ENCODE measurements around the gene BMERB1. TPM values are rescaled to one million over a fixed set of nuclear protein-coding genes. Genes with fewer than 3 reads are reported as not detected.
"Not testable (repeated sequence)": the region's sequence is repeated elsewhere in the genome, so short reads cannot be mapped to it uniquely, and the experiment has no call there.

The BMERB1 gene
- total RNA-seq, 1 donor from 2014 or later: 75.3 TPM

GRCh38 chr16:15564604-15565339 is 130.4 kb downstream of the BMERB1 start:
- no peaks in the 10 kb centered on the region for H3K27me3 ChIP-seq (ENCODE audit: low read depth)
- intact Hi-C loops (cut with micrococcal nuclease): no loop called here
- H3K4me1 ChIP-seq: peaks cover 29% of the 10 kb centered on the region
- DNase-seq: no peak
- H3K36me3 ChIP-seq: peaks cover 9% of the 10 kb centered on the region
- no peaks in the 10 kb centered on the region for H3K9me3 ChIP-seq (replicated peaks)
- H3K4me3 ChIP-seq: no peak overlapping the region
- no peak overlapping the region for H3K27ac ChIP-seq (replicated peaks)
- no peak for TF ChIP-seq CTCF (IDR thresholded peaks at IDR 0.05; ENCODE audit: borderline replicate concordance)

DNA sequence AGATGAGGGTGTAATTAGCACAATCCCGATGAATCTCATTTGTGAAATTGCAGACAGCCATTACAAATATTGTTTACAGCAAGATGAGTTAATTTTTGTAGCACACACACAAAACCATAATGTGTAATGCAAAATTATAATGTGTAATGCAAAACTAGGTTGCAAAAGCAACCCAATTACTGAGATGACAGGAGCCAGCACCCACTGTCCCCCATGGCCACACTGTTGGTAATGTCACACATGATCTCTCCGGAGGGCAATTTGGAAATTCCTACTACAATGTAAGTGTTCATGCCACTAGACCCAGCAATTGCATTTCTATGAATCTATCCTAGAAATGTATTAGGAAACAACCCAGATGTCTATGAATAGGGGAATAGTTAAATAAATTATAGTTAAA is 131.7 kb downstream of the BMERB1 start:
- DNase-seq: no peak
- H3K36me3 ChIP-seq: peaks cover 9% of the 10 kb centered on the region
- H3K4me1 ChIP-seq: peaks cover 29% of the 10 kb centered on the region
- TF ChIP-seq CTCF (IDR thresholded peaks at IDR 0.05; ENCODE audit: borderline replicate concordance): no peak
- H3K4me3 ChIP-seq: no peak overlapping the region
- no peak overlapping the region for H3K27ac ChIP-seq (replicated peaks)
- no peaks in the 10 kb centered on the region for H3K27me3 ChIP-seq (ENCODE audit: low read depth)
- no peaks in the 10 kb centered on the region for H3K9me3 ChIP-seq (replicated peaks)
- intact Hi-C loops (cut with micrococcal nuclease): no loop called here

GRCh38 chr16:15567823-15568222 is 133.4 kb downstream of the BMERB1 start:
- H3K4me3 ChIP-seq: no peak overlapping the region
- H3K27ac ChIP-seq (replicated peaks): no peak overlapping the region
- DNase-seq: no peak
- H3K36me3 ChIP-seq: peaks cover 9% of the 10 kb centered on the region
- H3K27me3 ChIP-seq (ENCODE audit: low read depth): no peaks in the 10 kb centered on the region
- H3K9me3 ChIP-seq (replicated peaks): no peaks in the 10 kb centered on the region
- TF ChIP-seq CTCF (IDR thresholded peaks at IDR 0.05; ENCODE audit: borderline replicate concordance): no peak
- peaks cover 25% of the 10 kb centered on the region for H3K4me1 ChIP-seq
- intact Hi-C loops (cut with micrococcal nuclease): no loop called here

- H3K4me1 ChIP-seq; H3K4me3 ChIP-seq; H3K27me3 ChIP-seq (ENCODE audit: low read depth); H3K9me3 ChIP-seq (replicated peaks); H3K36me3 ChIP-seq; intact Hi-C loops (cut with micrococcal nuclease); DNase-seq; H3K27ac ChIP-seq (replicated peaks): not testable (repeated sequence)
Measured at GRCh38 chr16:15570666-15571065, 136.3 kb downstream of the BMERB1 start.

DNA sequence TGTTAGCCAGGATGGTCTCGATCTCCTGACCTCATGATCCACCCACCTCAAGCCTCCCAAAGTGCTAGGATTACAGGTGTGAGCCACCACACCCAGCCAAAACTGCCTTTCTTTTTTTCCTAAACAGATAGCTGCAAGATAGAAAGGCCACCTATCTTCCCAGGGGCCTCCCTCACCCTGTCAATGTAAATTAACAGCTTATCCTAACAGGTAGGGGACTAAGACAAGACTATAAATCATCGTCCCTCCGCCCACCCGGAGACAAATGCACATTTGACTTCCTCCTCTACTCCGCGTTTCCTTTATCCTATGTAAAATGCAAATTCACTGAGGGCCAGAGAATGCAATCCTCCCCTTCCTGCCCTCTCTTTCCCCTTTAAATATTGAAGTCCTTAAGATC is 137.2 kb downstream of the BMERB1 start:
- Histone ChIP-seq H3K4me1 (peaks cover 7% of the 10 kb centered on the region), H3K27ac (replicated peaks) (no peak overlapping the region), H3K4me3 (no peak overlapping the region), H3K27me3 (ENCODE audit: low read depth) (no peaks in the 10 kb centered on the region), H3K9me3 (replicated peaks) (no peaks in the 10 kb centered on the region), H3K36me3 (peaks cover 9% of the 10 kb centered on the region)
- DNase-seq: no peak
- intact Hi-C loops (cut with micrococcal nuclease): no loop called here
- no peak for TF ChIP-seq CTCF (IDR thresholded peaks at IDR 0.05; ENCODE audit: borderline replicate concordance)

DNA sequence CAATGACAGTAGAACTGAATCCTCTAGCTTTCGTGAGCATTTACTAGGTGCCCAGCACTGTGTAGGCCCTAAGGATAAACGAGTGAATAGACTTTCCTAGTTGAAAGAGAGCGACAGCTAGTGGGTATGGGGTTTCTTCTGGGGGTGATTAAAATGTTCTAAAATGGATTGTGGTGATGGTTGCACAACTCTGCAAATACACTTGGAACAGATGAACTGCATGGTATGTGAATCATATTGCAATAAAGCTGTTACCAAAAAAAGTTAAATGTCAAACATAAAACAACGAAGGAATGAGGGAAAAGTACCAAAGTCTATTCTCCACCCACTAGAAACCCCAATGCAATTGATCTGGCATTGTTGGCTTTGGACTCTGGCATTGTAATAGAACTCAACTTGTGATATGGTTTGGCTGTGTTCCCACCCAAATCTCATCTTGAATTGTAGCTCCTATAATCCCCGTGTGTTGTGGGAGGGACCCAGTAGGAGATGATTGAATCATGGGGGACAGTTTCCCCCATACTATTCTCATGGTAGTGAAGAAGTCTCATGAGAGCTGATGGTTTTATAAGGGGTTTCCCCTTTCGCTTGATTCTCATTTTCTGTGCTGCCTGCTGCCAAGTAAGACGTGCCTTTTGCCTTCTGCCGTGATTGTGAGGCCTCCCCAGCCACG is 138.1 kb downstream of the BMERB1 start:
- H3K4me1 ChIP-seq: peaks cover 12% of the 10 kb centered on the region
- H3K36me3 ChIP-seq: peaks cover 9% of the 10 kb centered on the region
- H3K4me3 ChIP-seq: no peak overlapping the region
- intact Hi-C loops (cut with micrococcal nuclease): no loop called here
- no peak overlapping the region for H3K27ac ChIP-seq (replicated peaks)
- no peaks in the 10 kb centered on the region for H3K27me3 ChIP-seq (ENCODE audit: low read depth)
- H3K9me3 ChIP-seq (replicated peaks): no peaks in the 10 kb centered on the region
- no peak for DNase-seq
- TF ChIP-seq CTCF (IDR thresholded peaks at IDR 0.05; ENCODE audit: borderline replicate concordance): no peak
